Esophagus squamous epithelium (tissue), 4 donors: ENCODE measurements around the gene TECPR1.
"Not testable (repeated sequence)": the region's sequence is repeated elsewhere in the genome, so short reads cannot be mapped to it uniquely, and the experiment has no call there.

Experiments
- CTCF ChIP-seq, 6 experiments: fragments of 450-650 bp in 4 of 6; fragments of 200-600 bp in 2 of 6; sonication (generic) in 2 of 6; IDR thresholded peaks; one replicate each; pipeline ENCODE4 v1.5.1; 2016 to 2019; ENCODE audit warnings: antibody characterized with exemption in 6 of 6, mild to moderate bottlenecking in 4 of 6, moderate library complexity in 4 of 6
- POLR2A ChIP-seq, 4 donors: fragments of 450-650 bp; IDR thresholded peaks; one replicate each; pipeline ENCODE4 v1.6.1; 2017; ENCODE audit warnings: antibody characterized with exemption in 4 of 4, mild to moderate bottlenecking in 4 of 4, moderate library complexity in 3 of 4

GRCh38 chr7:98219382-98219781 is 32.6 kb downstream of the TECPR1 start:
- TF ChIP-seq CTCF, POLR2A (IDR thresholded peaks at IDR 0.05): not testable (repeated sequence)
